Measurements from ENCODE around the gene ETFB.

DNA sequence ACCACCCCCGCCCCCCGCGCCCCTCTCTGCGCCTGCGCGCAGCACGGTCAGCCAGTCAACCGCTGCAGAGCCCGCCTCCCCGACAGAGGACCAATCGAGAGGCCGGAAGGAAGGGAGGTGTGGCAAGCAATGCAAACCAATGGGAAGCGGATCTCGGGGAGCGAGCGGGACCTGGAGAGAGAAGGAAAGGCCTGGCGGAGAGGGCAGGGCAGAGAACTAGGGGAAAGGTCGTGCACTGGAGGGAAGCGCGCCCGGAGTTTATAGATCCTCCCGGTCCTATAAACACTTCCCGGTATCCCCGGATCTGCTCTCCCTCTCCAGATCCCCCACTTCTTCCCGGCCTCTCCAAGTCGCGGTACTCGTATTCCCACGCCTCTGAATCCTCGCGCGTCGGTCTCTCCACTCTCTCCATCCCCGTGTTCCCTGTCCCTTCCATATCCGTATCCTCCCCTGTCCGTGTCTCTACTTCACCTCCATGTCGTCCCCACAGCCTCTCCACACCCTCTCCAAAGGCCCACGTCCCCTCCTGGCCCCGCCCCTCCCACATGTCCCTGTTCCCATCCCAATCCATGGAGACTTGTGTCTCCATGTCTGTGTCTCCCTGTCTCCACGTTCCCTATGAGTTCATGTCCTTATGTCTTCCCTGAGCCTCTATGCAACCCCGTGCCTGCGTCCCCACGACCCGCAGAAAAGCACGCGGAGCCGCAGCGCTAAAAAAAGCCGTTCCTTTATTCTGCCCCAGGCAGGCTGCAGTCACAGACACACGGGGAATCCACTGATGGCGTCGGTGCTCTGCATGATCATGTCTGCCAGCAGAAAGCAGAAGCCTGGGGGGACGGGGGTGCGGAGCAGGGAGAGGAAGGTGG is 434 bp upstream of the ETFB start:
- TF ChIP-seq POLR2AphosphoS5 (IDR thresholded peaks at IDR 0.05; ENCODE audit: low read depth, low read length) (peak; percentile 63), CTCF (IDR thresholded peaks at IDR 0.05) (no peak), TCF7L2 (IDR thresholded peaks at IDR 0.05; ENCODE audit: low read depth, low read length) (no peak), SIN3A (IDR thresholded peaks at IDR 0.05; ENCODE audit: borderline replicate concordance, insufficient read depth, low read depth, low read length) (0 out of 2 replicates have a peak, but pooled peaks have one; percentile 58)
- TF ChIP-seq, protein P1, sequence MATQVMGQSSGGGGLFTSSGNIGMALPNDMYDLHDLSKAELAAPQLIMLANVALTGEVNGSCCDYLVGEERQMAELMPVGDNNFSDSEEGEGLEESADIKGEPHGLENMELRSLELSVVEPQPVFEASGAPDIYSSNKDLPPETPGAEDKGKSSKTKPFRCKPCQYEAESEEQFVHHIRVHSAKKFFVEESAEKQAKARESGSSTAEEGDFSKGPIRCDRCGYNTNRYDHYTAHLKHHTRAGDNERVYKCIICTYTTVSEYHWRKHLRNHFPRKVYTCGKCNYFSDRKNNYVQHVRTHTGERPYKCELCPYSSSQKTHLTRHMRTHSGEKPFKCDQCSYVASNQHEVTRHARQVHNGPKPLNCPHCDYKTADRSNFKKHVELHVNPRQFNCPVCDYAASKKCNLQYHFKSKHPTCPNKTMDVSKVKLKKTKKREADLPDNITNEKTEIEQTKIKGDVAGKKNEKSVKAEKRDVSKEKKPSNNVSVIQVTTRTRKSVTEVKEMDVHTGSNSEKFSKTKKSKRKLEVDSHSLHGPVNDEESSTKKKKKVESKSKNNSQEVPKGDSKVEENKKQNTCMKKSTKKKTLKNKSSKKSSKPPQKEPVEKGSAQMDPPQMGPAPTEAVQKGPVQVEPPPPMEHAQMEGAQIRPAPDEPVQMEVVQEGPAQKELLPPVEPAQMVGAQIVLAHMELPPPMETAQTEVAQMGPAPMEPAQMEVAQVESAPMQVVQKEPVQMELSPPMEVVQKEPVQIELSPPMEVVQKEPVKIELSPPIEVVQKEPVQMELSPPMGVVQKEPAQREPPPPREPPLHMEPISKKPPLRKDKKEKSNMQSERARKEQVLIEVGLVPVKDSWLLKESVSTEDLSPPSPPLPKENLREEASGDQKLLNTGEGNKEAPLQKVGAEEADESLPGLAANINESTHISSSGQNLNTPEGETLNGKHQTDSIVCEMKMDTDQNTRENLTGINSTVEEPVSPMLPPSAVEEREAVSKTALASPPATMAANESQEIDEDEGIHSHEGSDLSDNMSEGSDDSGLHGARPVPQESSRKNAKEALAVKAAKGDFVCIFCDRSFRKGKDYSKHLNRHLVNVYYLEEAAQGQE (IDR thresholded peaks at IDR 0.05; ENCODE audit: insufficient read depth in 1 of 2, low read depth in 2 of 2, low read length in 1 of 2) = no peak

All from Panc1 (cell line).